GM13976 (cell line): ENCODE data around the gene LINC00305.
A peak's percentile ranks its signal among the peaks of the same experiment; 100 is the strongest.

ENCODE experiments used
- DNase-seq: peaks from one replicate; pipeline ENCODE4 v3.0.0; 2012; ENCODE audit warnings: low spot score
- CTCF ChIP-seq: IDR thresholded peaks from 2 replicates; pipeline ENCODE4 v1.5.1; 2012; ENCODE audit warnings: borderline replicate concordance, mild to moderate bottlenecking; ENCODE audit not compliant: insufficient read depth; ENCODE audit errors: extremely low read depth, missing control alignments, control extremely low read depth
- in situ Hi-C: fragments of 300-500 bp; cut with MboI; formaldehyde crosslinking; loops from one replicate; pipeline ENCODE4 v1.12.0; 2022; ENCODE audit warnings: low sequenced_read_pairs, mixed read lengths, inconsistent platforms; ENCODE audit not compliant: unreplicated experiment

Gene LINC00305

GRCh38 chr18:64055019-64055418, 93.9 kb downstream of the LINC00305 start:
- DNase-seq, result no peak
- TF ChIP-seq CTCF, result no peak
- in situ Hi-C loops, result no loop called here

- in situ Hi-C loops, result no loop called here
- TF ChIP-seq CTCF, result no peak
- no peak for DNase-seq
Observed at GRCh38 chr18:64053246-64053645, 95.6 kb downstream of the LINC00305 start.

DNA sequence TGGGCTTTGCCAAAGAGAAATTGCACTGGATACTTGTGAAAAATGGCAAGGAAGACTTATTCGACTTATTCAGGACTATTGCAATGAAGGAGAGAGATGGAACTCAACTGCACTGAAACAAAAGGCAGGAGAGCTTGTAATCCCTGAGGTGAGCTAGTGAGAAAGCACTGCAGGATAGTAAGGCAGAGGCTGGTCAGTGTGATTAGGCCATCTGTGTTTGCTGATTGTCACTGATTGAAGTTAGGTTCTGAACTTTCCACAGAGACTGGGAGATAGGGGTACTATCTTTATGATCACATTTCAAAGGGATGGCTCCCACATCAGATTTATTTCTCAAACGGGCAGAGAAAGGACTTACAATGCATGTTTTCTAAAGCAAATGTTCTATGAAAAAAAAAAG, 96.1 kb downstream of the LINC00305 start:
- no peak for TF ChIP-seq CTCF
- DNase-seq, result no peak
- in situ Hi-C loops, result no loop called here

DNA sequence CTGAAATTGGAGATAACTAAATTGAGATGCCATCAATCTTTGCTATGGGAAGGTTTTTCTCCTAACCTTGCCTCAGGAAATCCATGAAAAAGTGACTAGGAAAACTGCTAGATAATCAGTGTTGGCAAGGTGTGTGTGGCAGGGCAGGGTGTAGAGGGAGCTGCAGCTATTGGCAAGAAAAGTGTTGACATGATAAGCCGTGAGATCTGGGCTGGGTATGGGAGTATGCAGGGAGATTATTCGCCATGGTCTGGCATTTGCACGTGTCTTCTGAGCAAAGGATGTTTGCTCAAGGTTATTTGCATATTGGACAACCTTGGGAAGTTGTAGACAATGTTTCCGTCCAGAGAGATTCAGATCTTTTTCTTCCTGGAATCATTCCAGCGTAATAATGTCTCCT, 104.3 kb downstream of the LINC00305 start:
- no peak for DNase-seq
- TF ChIP-seq CTCF, result no peak
- in situ Hi-C loops, result loop anchor here (25.0 kb wide), 1 partner anchor 368 kb away; no protein-coding TSS in a partner anchor

- in situ Hi-C loops, result loop anchor here (25.0 kb wide), 1 partner anchor 369 kb away; no protein-coding TSS in a partner anchor
- DNase-seq, result no peak
- TF ChIP-seq CTCF, result no peak
Observed at GRCh38 chr18:64042728-64043358, 106.0 kb downstream of the LINC00305 start.

DNA sequence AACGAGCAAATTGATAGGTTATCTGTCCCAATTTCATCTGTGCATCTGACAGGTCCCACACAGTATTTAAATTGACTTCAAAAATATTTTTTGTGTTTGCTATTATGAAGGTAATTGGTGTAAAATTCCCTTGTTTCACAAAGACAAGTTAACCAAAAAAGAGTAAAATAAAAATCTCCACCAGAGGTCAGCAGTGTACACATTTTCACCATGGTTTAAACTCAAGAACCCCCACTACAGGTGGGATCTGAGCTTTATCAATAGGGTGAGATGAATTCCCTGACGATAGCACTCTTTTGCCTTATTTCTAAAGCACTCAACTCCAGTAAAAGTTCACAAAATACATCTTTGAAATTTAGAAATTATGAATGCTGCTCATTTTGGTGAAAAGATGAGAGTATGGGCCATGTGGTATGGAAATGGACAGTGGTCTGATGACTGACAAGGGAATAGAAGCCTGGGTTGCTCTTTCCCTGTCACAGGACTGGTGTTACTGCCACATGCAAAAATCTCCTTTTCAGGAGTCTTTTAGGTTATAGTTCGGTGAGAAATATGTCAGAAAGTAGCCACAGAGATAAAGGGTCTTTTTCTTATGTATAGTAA, 111.0 kb downstream of the LINC00305 start:
- peak; percentile 50 for DNase-seq
- peak; percentile 22 for TF ChIP-seq CTCF
- in situ Hi-C loops, result loop anchor here (25.0 kb wide), 1 partner anchor 374 kb away; no protein-coding TSS in a partner anchor
